ENCODE data around the gene ELF4.

GRCh38 chrX:130047416-130047815, 62.9 kb downstream of the ELF4 start:
- TF ChIP-seq POLR2AphosphoS5 (IDR thresholded peaks at IDR 0.05) (no peak), CTCF (IDR thresholded peaks at IDR 0.05) (no peak), EP300 (IDR thresholded peaks at IDR 0.05; ENCODE audit: low read depth) (no peak)

Data from transverse colon (tissue), 4 donors.